Skin epidermis (tissue), 12 donors: ENCODE measurements around the gene GNL3L.
"Not testable (repeated sequence)": the region's sequence is repeated elsewhere in the genome, so short reads cannot be mapped to it uniquely, and the experiment has no call there.

Source experiments
- H3K27ac ChIP-seq, 21 experiments: fragments of 200-600 bp; sonication (generic) in 11 of 21; one replicate each; pipeline ENCODE4 v1.5.0; 2020; ENCODE audit warnings: mild to moderate bottlenecking in 3 of 21, inconsistent platforms in 2 of 21, moderate library complexity in 2 of 21
- H3K4me3 ChIP-seq, 7 experiments: fragments of 200-600 bp; sonication (generic) in 2 of 7; one replicate each; pipeline ENCODE4 v1.5.0; 2020; ENCODE audit warnings: inconsistent platforms in 2 of 7, mild to moderate bottlenecking in 2 of 7, moderate library complexity in 1 of 7

GNL3L gene

GRCh38 chrX:54550821-54551220 lies 20.8 kb downstream of the GNL3L start:
- Histone ChIP-seq H3K27ac (no peak overlapping the region), H3K4me3 (no peak overlapping the region)

- H3K4me3 ChIP-seq = no peak overlapping the region
- H3K27ac ChIP-seq = no peak overlapping the region
Measured at GRCh38 chrX:54551801-54552200, 21.8 kb downstream of the GNL3L start.

GRCh38 chrX:54555006-54555405 lies 25.0 kb downstream of the GNL3L start:
- not testable (repeated sequence) for H3K4me3 ChIP-seq, H3K27ac ChIP-seq

DNA sequence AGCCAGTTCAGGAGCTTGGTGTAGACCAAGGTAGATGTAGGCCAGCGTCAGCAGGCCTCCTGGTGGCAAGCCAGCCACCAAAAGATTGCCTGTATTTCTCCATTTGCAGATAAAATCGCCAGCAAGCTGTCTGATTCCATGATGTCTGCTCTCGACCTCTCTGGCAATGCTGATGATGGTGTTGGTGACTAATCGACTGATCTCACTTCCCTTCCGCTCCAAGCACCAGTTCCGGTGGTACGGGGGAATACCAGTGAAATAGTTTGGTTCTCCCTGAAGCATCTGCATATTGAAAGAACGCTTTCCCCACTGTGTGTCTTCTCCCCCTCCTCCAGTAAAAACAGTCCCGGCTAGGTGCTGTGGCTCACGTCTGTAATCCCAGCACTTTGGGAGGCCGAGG lies 30.4 kb downstream of the GNL3L start:
- H3K27ac ChIP-seq = no peak overlapping the region

DNA sequence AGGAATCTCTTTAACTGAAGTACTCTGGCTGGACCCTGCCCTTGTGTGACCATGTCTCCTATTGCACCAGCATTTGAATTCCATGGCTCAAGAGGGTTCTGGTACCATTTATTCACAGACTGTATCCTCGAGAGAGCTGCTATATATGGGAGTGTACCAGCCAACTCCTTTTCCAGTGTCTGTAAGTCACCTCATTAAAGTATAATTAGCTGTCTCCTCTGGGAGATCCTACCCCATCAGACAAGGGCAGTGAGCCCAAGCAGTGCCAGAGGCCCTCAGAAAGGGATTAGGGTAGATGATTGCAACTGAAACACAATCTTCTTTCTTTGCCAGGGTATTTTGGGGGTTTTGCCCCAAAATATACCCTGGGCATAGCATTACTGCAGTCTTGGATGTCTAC lies 31.6 kb downstream of the GNL3L start:
- Histone ChIP-seq H3K27ac (no peak overlapping the region), H3K4me3 (no peak overlapping the region)

More for the DNA sequence above, 30.4 kb downstream of the GNL3L start:
- no peak overlapping the region for H3K4me3 ChIP-seq

DNA sequence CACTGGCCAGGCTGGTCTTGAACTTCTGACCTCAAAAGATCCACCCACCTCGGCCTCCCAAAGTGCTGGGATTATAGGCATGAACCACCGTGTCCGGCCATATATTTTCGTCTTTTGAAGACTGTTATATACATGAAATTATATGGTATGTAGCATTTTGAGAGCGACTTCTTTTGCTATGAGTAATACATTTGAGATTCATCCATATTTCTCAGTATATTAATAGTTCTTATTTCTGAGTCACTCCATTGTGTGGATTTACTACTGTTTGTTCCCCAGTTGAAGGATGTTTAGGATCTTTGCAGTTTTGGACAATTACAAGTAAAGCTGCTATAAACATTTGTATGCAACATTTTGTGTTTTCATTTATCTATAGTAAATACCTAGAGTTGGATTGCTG lies 34.9 kb downstream of the GNL3L start:
- H3K4me3 ChIP-seq = no peak overlapping the region
- H3K27ac ChIP-seq = no peak overlapping the region

GRCh38 chrX:54570332-54570731 lies 40.3 kb downstream of the GNL3L start:
- Histone ChIP-seq H3K4me3 (no peak overlapping the region), H3K27ac (no peak overlapping the region)

GRCh38 chrX:54572641-54573040 lies 42.6 kb downstream of the GNL3L start:
- not testable (repeated sequence) for H3K4me3 ChIP-seq, H3K27ac ChIP-seq

- Histone ChIP-seq H3K27ac (no peak overlapping the region), H3K4me3 (no peak overlapping the region)
Measured at GRCh38 chrX:54597728-54598127, 67.7 kb downstream of the GNL3L start.

DNA sequence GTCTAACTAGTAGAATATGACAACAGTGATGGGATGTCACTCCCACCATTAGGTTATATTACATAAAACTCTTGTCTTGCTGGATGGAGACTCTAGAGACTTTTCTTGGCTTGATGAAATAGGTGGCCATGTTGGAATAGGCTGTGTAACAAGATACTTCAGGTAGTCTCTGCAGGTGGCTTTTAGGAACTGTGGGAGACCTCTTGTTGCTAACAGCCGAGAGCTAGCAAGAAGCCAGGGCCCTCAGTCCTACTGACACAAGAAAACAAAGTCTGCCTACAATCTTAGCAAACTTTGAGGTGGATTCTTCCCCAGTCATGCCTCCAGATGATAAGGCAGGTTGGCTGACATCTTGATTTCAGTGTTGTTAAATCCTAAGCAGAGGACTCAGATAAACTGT lies 72.5 kb downstream of the GNL3L start:
- no peak overlapping the region for H3K4me3 ChIP-seq
- H3K27ac ChIP-seq = no peak overlapping the region
